HCT116 (cell line): ENCODE results near the gene LLGL2.

Experiments used
- CEBPB ChIP-seq: IDR thresholded peaks from 2 replicates; pipeline ENCODE4 v1.6.1; 2012; ENCODE audit warnings: low read depth
- EZH2 ChIP-seq: fragments of 200-600 bp; sonication (generic); IDR thresholded peaks from 2 replicates; pipeline ENCODE4 v1.6.1; 2017; ENCODE audit warnings: antibody characterized with exemption, mixed run types
- POLR2A ChIP-seq: IDR thresholded peaks from 2 replicates; pipeline ENCODE4 v1.7.0; 2011; ENCODE audit warnings: borderline replicate concordance; ENCODE audit not compliant: insufficient read depth, insufficient read length; ENCODE audit errors: extremely low read depth
- POLR2AphosphoS5 ChIP-seq: IDR thresholded peaks from 2 replicates; pipeline ENCODE4 v1.6.1; 2011; ENCODE audit warnings: mild to moderate bottlenecking, low read depth, low read length, moderate library complexity
- SIN3A ChIP-seq: IDR thresholded peaks from 2 replicates; pipeline ENCODE4 v1.6.1; 2012; ENCODE audit warnings: low read depth
- SRF ChIP-seq: IDR thresholded peaks from 2 replicates; pipeline ENCODE4 v1.6.1; 2012; ENCODE audit warnings: low read depth
- YY1 ChIP-seq: IDR thresholded peaks from 2 replicates; pipeline ENCODE4 v1.6.1; 2011; ENCODE audit warnings: low read length, low read depth, moderate library complexity, mild to moderate bottlenecking; ENCODE audit not compliant: insufficient replicate concordance; ENCODE audit errors: extremely low read depth
- ZNF274 ChIP-seq: fragments of 200-500 bp; sonication (Bioruptor generic); IDR thresholded peaks from 2 replicates; pipeline ENCODE4 v1.6.1; 2014; ENCODE audit warnings: mild to moderate bottlenecking, low read depth, low read length, inconsistent platforms
- TF ChIP-seq, protein P1 (sequence below): IDR thresholded peaks from 2 replicates; pipeline ENCODE4 v1.6.1; 2011; ENCODE audit warnings: mild to moderate bottlenecking, low read length, moderate library complexity; ENCODE audit not compliant: insufficient replicate concordance; ENCODE audit errors: extremely low read depth
- TF ChIP-seq, protein P2 (sequence below), 3 experiments: fragments of 200-600 bp in 1 of 3; sonication (generic) in 1 of 3; IDR thresholded peaks in 2 of 3; conservative IDR thresholded peaks in 1 of 3; 2 replicates each; pipeline ENCODE4 v1.5.1; 2012 to 2017; ENCODE audit warnings: low read depth in 2 of 3, low read length in 2 of 3, antibody characterized with exemption in 1 of 3, borderline replicate concordance in 1 of 3, control low read depth in 1 of 3, mild to moderate bottlenecking in 1 of 3, mixed read lengths in 1 of 3, mixed run types in 1 of 3, moderate library complexity in 1 of 3; ENCODE audit not compliant: insufficient read depth in 1 of 3
- TF ChIP-seq, protein P3 (sequence below): IDR thresholded peaks from 2 replicates; pipeline ENCODE4 v1.6.1; 2012

DNA sequence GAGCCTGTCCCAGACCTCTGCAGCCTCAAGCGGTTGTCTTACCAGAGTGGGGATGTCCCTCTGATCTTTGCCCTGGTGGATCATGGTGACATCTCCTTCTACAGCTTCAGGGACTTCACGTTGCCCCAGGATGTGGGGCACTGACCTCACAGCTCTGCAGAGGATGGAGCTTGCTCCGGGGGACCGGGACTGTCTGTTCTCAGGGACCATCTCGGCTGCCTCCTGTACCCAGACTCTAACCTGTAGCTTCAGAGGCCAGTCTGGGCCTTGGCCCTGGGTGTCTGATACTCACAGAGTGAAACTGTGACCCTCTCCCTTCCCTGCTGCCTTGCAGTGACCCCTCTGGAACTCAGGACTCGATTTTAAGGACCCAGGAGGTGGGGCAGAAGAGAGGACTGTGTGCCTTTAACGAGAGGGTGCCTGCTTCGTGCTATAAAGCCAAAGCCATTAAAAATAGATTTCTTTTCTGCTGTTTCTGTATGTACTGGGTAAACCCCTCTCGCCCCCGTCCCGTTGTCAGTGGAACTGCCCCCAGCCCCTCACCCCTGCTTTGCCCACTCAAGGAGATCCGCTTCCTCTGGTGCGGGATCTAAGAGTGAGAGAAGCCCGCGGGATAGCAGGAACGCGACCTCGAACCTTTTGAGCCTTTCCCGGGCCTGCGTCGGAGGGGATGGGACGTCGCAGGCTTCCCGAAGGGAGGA lies 1.1 kb upstream of the LLGL2 start:
- TF ChIP-seq, protein P1, sequence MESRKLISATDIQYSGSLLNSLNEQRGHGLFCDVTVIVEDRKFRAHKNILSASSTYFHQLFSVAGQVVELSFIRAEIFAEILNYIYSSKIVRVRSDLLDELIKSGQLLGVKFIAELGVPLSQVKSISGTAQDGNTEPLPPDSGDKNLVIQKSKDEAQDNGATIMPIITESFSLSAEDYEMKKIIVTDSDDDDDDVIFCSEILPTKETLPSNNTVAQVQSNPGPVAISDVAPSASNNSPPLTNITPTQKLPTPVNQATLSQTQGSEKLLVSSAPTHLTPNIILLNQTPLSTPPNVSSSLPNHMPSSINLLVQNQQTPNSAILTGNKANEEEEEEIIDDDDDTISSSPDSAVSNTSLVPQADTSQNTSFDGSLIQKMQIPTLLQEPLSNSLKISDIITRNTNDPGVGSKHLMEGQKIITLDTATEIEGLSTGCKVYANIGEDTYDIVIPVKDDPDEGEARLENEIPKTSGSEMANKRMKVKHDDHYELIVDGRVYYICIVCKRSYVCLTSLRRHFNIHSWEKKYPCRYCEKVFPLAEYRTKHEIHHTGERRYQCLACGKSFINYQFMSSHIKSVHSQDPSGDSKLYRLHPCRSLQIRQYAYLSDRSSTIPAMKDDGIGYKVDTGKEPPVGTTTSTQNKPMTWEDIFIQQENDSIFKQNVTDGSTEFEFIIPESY: no peak
- TF ChIP-seq, protein P2, sequence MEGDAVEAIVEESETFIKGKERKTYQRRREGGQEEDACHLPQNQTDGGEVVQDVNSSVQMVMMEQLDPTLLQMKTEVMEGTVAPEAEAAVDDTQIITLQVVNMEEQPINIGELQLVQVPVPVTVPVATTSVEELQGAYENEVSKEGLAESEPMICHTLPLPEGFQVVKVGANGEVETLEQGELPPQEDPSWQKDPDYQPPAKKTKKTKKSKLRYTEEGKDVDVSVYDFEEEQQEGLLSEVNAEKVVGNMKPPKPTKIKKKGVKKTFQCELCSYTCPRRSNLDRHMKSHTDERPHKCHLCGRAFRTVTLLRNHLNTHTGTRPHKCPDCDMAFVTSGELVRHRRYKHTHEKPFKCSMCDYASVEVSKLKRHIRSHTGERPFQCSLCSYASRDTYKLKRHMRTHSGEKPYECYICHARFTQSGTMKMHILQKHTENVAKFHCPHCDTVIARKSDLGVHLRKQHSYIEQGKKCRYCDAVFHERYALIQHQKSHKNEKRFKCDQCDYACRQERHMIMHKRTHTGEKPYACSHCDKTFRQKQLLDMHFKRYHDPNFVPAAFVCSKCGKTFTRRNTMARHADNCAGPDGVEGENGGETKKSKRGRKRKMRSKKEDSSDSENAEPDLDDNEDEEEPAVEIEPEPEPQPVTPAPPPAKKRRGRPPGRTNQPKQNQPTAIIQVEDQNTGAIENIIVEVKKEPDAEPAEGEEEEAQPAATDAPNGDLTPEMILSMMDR (IDR thresholded peaks at IDR 0.05 in 2 of 3, conservative IDR thresholded peaks at IDR 0.05 in 1 of 3; ENCODE audit: borderline replicate concordance in 1 of 3, insufficient read depth in 1 of 3, low read depth in 2 of 3, low read length in 2 of 3): no peak
- TF ChIP-seq POLR2A (no peak), EZH2 (no peak), ZNF274 (no peak), POLR2AphosphoS5 (no peak; the same call in 1 of the 2 replicates), SIN3A (no peak), CEBPB (no peak), SRF (no peak), YY1 (no peak)
- TF ChIP-seq, protein P3, sequence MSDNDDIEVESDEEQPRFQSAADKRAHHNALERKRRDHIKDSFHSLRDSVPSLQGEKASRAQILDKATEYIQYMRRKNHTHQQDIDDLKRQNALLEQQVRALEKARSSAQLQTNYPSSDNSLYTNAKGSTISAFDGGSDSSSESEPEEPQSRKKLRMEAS: no peak
